Muscle of leg (tissue), 11 donors: ENCODE measurements around the gene PTPRG. TPM values are rescaled to one million over a fixed set of nuclear protein-coding genes. Genes with fewer than 3 reads are reported as not detected.

Source experiments
- DNase-seq: peaks from one replicate; pipeline ENCODE4 v3.0.0; 2013
- H3K27ac ChIP-seq: one replicate; pipeline ENCODE4 v1.5.1; 2013; ENCODE audit warnings: mild to moderate bottlenecking, low read length, control low read depth
- H3K27me3 ChIP-seq: one replicate; pipeline ENCODE4 v1.6.1; 2013; ENCODE audit warnings: low read length; ENCODE audit not compliant: control insufficient read depth, insufficient read depth
- H3K36me3 ChIP-seq: one replicate; pipeline ENCODE4 v1.6.1; 2013; ENCODE audit warnings: low read length; ENCODE audit not compliant: control insufficient read depth, insufficient read depth
- H3K4me1 ChIP-seq: one replicate; pipeline ENCODE4 v1.6.1; 2013; ENCODE audit warnings: low read length; ENCODE audit not compliant: control insufficient read depth, insufficient read depth
- H3K4me3 ChIP-seq: one replicate; pipeline ENCODE4 v1.5.1; 2013; ENCODE audit warnings: low read length, control low read depth
- H3K9me3 ChIP-seq: replicated peaks from 2 replicates; pipeline ENCODE4 v1.6.1; 2013; ENCODE audit warnings: low read depth, low read length; ENCODE audit not compliant: control insufficient read depth
- WGBS: methylation state at CpG from one replicate; pipeline ENCODE4 v1.1.5; 2013; ENCODE audit warnings: missing lambda C conversion rate; ENCODE audit not compliant: insufficient coverage; 5-methylcytosine and 5-hydroxymethylcytosine counted together
- polyA plus RNA-seq, 8 donors: library from polyadenylated mRNA; unstranded; fragments of 120-200 nt; gene quantifications; one replicate each; pipeline versions ENCODE4 v1.2.1 to v1.2.3, GENCODE V29; 2013; ENCODE audit warnings: inconsistent platforms in 1 of 8, low replicate concordance in 1 of 8; ENCODE audit not compliant: insufficient read length in 8 of 8, insufficient read depth in 1 of 8
- total RNA-seq: library from RNA; stranded (reverse); fragments of 120-200 nt; gene quantifications from one replicate; pipeline ENCODE4 v1.2.4, GENCODE V29; 2013

Gene PTPRG
- total and polyA plus RNA-seq, 9 donors = 15.7 to 45.7 (median 30.8) TPM

DNA sequence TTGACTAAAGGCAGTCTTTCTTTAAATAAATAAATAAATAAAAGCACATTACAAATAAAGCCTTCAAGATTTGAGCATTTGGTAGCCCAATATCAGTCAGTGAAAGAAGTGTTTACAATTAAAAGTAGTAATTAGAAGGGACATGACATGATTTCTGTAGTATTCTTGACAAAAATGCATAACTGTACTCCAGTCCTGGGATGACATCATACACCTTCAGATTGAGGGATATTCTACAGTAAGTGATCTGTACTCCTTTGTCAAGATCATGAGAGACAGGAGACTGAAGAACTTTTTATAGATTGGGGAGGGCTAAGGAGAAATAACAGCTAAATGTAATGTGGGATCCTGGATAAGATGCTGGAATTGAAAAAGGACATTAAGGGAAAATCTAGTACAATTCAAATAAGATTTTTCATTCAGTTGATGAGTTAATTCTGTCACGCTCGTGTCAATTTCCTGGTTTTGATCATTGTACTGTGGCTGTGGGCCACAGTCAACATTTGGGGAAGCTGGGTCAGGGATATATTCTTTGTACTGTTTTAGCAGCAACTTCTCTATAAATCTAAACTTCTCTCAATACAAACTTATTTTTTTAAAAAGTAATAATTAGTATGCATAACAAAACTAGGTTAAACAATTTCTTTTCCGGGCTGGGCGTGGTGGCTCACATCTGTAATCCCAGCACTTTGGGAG is 314.8 kb downstream of the PTPRG start:
- Histone ChIP-seq H3K9me3 (no peaks in the 10 kb centered on the region), H3K4me1 (peaks cover 5% of the 10 kb centered on the region), H3K27ac (no peak overlapping the region), H3K36me3 (no peaks in the 10 kb centered on the region), H3K4me3 (no peak overlapping the region), H3K27me3 (no peaks in the 10 kb centered on the region)
- DNase-seq = no peak
- WGBS = no CpG with 5 or more reads among the region's 4 CpGs

DNA sequence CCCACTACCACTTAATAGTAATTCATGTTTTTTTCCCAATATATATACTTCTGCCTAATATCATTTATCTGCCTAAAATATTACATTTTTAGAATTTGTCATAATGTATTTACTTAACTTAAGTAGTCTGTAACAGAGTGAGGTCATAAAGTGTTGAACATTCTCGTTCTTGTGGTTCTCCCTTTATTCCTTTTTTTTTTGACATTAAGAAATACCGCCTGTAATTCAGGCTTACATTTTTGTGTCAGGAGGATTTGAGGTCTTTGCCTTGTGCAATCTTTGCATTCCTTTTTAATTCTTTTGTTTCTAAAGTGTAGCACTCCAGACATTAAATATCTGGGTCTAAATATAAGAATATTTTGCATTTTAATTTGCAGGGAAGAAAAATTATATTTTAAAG is 315.4 kb downstream of the PTPRG start:
- no peaks in the 10 kb centered on the region for H3K9me3 ChIP-seq
- H3K4me3 ChIP-seq = no peak overlapping the region
- H3K36me3 ChIP-seq = no peaks in the 10 kb centered on the region
- H3K27me3 ChIP-seq = no peaks in the 10 kb centered on the region
- H3K4me1 ChIP-seq = peaks cover 5% of the 10 kb centered on the region
- no CpG with 5 or more reads among the region's 2 CpGs for WGBS
- DNase-seq = no peak
- no peak overlapping the region for H3K27ac ChIP-seq

DNA sequence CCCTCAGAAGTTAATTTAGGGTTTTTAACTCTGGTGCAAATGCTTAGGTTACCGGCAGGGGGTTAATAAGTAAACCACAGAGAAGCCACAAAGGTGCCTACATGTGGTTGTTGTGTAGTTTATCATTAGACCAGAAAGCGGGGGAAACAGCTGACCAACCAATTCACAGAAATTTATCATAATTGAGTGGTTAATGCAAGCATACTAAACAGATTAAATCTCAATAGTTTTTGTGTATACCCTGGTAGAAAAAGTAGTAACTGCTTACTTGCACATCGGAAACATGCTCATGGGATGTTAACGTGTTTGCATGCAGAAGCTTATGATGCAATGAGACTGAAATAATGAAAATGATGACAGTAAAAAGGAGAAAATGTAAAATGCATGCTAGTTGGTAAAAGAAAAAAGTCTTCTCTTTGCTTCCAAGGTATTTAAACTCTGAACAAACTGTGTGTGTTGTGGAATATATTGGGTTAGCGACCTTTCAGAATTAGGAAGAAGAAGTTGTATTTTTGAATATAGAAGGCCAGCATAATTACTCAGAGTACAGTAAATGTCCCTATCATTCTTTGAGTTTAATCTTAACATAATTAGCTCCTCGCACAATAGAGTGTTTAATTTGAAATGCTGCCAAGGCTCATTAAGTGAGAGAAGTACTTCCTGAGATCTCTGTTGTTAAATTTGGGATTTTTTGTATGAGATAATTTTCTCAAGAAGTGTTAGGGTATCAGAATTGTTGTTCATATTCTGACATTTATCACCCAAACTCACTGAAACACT is 316.2 kb downstream of the PTPRG start:
- H3K4me1 ChIP-seq = peaks cover 5% of the 10 kb centered on the region
- 56% methylated on average over 3 of the region's 6 CpGs for WGBS
- no peak overlapping the region for H3K4me3 ChIP-seq

DNA sequence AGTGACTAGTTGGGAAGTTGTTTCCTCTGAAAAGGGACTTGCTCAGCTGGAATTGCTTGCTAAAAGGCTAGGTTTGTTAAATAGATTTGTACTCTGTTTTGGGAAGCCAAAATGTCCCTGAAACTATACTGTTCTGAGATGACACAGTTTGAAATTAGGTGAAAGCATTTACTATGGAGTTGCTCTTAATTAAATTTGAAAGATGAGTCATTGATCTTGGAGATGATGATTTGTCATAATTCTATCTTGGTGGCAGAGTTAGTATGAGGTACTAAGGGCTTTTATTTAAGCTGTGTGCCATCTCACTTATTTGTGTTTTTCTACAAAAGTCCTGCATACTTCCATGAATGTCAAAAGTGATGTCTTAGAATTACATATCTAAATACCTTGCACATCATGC is 320.9 kb downstream of the PTPRG start:
- no peaks in the 10 kb centered on the region for H3K4me1 ChIP-seq
- no peak for DNase-seq
- no peaks in the 10 kb centered on the region for H3K36me3 ChIP-seq
- no peak overlapping the region for H3K27ac ChIP-seq
- H3K4me3 ChIP-seq = no peak overlapping the region
- no peaks in the 10 kb centered on the region for H3K9me3 ChIP-seq
- no peaks in the 10 kb centered on the region for H3K27me3 ChIP-seq

More for the DNA sequence above, 316.2 kb downstream of the PTPRG start:
- Histone ChIP-seq H3K27me3 (no peaks in the 10 kb centered on the region), H3K9me3 (no peaks in the 10 kb centered on the region), H3K36me3 (no peaks in the 10 kb centered on the region), H3K27ac (no peak overlapping the region)
- DNase-seq = no peak

DNA sequence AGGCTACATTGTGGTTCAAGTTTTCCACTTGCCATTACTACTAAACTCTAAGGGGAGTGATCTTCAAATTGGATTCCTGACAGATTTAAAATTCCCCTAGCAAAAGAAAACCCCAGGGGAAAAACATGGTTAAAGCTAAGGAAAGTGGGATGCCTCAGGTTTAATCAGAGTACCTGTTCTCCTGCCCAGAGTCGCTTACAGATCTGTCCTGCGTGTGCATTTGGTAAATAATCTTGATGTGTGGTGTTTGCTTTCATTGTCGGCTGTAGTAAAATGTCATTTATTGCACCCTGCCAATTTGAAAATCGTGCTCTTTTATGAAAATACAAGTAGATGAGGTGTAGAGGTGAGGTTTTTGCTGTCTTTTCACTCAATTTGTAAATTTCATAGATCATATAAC is 323.4 kb downstream of the PTPRG start:
- WGBS = 60% methylated on average over 2 of the region's 4 CpGs
- Histone ChIP-seq H3K27me3 (no peaks in the 10 kb centered on the region), H3K9me3 (no peaks in the 10 kb centered on the region), H3K27ac (no peak overlapping the region), H3K4me3 (no peak overlapping the region), H3K4me1 (no peaks in the 10 kb centered on the region), H3K36me3 (no peaks in the 10 kb centered on the region)
- no peak for DNase-seq

DNA sequence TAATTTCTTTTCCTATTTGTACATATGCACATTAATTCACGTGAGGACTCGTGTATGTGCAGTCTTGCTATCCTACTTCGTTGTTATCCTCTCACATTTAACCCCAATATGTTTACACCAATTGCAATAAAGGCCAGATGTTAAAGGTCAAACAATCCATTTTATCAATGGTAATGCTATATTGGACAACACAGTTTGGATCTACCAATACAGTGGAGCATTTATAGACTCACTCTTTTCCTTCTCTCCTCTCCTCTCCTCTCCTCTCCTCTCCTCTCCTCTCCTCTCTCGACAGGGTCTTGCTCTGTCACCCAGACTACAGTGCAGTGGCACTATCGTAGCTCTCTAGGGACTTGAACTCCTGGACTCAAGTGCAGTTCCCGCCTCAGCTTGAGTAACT is 324.0 kb downstream of the PTPRG start:
- no peaks in the 10 kb centered on the region for H3K27me3 ChIP-seq
- H3K9me3 ChIP-seq = no peaks in the 10 kb centered on the region
- no peak overlapping the region for H3K27ac ChIP-seq
- H3K36me3 ChIP-seq = no peaks in the 10 kb centered on the region
- H3K4me1 ChIP-seq = no peaks in the 10 kb centered on the region
- H3K4me3 ChIP-seq = no peak overlapping the region
- no peak for DNase-seq
- no CpG with 5 or more reads among the region's 6 CpGs for WGBS

DNA sequence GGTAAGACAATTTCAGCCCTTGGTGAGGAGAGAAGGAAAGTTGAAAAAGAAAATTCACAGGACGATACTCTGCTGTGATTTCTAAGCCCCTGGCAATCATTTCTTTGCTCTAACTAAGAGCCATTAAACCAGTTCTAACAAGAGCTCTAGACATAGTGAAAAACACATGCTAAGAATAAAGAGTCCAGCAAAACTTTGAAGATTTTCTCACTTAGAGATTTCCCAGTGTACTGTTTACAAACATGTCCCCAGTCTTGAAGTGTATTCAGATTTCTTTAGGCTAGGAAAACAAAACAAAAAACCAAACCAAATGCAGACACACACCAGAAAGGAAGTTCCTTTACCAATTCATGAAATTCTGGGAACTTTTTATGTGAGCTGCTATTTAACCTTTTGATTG is 325.8 kb downstream of the PTPRG start:
- no peaks in the 10 kb centered on the region for H3K4me1 ChIP-seq
- H3K27ac ChIP-seq = no peak overlapping the region
- WGBS = no CpG with 5 or more reads among the region's 1 CpG
- DNase-seq = no peak
- no peaks in the 10 kb centered on the region for H3K27me3 ChIP-seq
- no peak overlapping the region for H3K4me3 ChIP-seq
- H3K9me3 ChIP-seq = no peaks in the 10 kb centered on the region
- no peaks in the 10 kb centered on the region for H3K36me3 ChIP-seq

DNA sequence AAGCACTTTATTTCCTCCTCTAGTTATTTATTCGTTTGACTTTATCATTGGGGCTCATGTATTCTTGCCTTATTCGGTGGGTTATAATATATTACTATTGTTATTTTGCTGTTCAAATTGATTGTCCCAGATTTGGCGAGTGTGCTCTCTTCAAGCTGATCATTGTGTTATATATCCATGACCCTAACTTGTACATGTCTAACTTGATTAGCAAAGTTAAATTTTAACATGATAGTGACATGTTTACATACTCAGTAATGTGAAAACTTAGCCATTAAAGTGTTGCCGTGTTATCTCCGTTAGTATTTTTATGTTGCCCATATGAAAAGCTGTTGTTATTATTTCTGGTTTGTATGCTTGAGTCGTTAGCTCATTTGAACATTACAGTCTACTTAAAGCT is 327.9 kb downstream of the PTPRG start:
- H3K4me1 ChIP-seq = no peaks in the 10 kb centered on the region
- H3K36me3 ChIP-seq = no peaks in the 10 kb centered on the region
- no peak for DNase-seq
- no peak overlapping the region for H3K4me3 ChIP-seq
- no peak overlapping the region for H3K27ac ChIP-seq
- H3K27me3 ChIP-seq = no peaks in the 10 kb centered on the region
- WGBS = no CpG with 5 or more reads among the region's 6 CpGs
- no peaks in the 10 kb centered on the region for H3K9me3 ChIP-seq

DNA sequence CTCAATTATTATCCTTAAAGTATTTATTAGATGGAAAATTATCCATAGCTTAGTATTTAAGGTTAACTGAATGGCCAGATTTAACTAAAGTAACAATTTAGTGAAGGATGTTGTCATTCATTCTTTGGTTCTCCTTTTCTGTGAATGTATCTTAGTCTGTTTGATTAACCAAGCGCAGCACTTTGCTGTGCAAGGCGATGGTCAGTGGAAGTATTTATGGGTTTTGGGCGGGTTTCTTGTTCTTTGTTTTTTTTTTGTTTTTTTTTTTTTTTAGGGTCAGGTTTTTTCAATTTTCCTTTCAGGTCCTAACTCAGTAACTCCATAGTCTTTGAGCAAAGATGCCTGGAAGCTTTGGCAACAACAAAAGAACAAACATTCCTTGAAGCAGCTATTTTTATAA is 328.8 kb downstream of the PTPRG start:
- DNase-seq = no peak
- peaks cover 5% of the 10 kb centered on the region for H3K4me1 ChIP-seq
- WGBS = no CpG with 5 or more reads among the region's 3 CpGs

DNA sequence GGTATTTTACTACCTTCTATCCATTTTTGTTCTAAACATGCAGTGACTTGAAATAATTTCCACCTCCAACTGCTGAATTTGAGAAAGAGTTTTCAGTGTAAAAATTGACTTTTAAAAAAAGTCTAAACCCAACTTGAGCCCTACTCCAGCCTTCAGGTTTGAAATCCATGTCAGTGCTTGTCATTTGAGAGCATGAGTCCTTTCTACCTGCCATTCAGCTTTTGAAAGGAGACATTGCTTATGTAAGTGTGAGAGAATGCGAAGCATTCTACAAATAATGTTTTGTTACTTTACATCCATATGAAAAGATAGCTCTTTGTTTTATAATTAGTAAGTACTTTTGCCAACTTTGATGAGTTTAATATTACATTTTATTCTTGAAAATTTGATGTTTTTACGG is 329.2 kb downstream of the PTPRG start:
- H3K27me3 ChIP-seq = no peaks in the 10 kb centered on the region
- H3K4me3 ChIP-seq = no peak overlapping the region
- H3K36me3 ChIP-seq = no peaks in the 10 kb centered on the region
- no CpG with 5 or more reads among the region's 2 CpGs for WGBS
- H3K27ac ChIP-seq = no peak overlapping the region
- DNase-seq = no peak
- peaks cover 5% of the 10 kb centered on the region for H3K4me1 ChIP-seq
- H3K9me3 ChIP-seq = no peaks in the 10 kb centered on the region

More for the DNA sequence above, 328.8 kb downstream of the PTPRG start:
- Histone ChIP-seq H3K27ac (no peak overlapping the region), H3K36me3 (no peaks in the 10 kb centered on the region), H3K27me3 (no peaks in the 10 kb centered on the region), H3K4me3 (no peak overlapping the region), H3K9me3 (no peaks in the 10 kb centered on the region)
